ENCODE measurements around the gene CCDC122.
"Not testable (repeated sequence)": the region's sequence is repeated elsewhere in the genome, so short reads cannot be mapped to it uniquely, and the experiment has no call there.

Gene CCDC122

DNA sequence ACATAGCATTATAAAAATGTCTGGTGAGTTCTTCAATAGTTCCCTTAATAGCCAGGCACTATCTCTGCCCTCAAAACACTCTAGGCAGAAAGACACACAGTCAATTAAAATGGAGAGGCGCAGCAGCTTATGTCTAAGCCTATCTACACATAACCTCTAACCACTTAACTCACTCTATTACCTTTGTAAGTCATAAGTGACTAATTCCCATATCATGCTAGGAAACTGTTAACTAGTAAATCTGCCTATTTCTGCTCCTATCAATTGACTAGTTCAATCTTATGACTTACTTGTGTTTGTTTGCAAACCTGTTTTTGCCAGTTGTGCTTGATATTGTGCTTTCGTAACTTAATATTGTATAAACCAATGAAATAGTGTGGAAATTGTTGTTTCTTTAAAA lies 3.2 kb downstream of the CCDC122 start:
- DNase-seq (ENCODE audit: low spot score) = no peak

DNA sequence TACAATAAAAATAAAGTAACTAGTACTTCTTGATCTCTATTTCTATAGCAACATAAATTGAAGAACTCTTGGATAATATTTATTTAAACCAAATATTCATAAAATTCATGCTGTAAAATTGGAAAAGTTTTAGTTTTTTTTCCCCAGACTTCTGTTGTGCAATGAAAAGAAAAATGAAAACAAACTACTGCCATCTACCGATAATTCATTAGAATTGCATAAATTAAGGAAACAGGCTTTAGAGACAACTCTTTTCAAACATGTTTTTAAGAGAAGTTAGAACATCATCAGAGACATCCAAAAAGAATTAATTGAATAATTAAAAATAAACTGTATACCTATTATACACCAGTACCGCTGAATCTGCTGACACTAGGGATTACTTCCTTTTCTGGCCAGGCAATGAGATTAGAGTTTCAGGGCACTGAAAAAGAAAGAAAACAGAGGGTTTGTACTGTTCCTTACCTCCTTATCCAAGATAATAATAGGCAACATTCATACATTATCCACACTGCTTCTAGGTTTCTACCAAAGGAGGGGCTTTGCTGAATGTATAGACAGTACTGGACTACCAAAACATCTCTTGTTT lies 4.9 kb downstream of the CCDC122 start:
- DNase-seq (ENCODE audit: low spot score) = peak; percentile 69

DNA sequence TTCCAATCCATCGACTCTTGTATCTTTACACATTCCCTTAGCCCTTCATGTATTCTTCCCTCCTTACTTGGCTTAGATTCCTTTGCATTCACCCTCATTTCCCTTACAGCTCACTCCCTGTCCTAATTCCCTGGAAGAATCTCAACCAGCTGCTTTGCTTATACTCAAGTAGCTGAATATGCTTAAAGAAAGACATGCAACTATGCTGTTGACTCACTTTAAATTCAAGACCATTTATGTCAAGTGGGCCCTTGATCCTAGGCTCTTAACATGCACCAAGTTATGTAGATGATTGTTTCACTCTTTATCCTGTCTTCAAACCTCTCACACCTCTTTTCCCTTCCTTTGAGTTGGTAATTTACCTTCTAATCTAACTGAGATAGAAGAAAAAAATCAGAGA lies 7.4 kb downstream of the CCDC122 start:
- no peak for DNase-seq (ENCODE audit: low spot score)

DNA sequence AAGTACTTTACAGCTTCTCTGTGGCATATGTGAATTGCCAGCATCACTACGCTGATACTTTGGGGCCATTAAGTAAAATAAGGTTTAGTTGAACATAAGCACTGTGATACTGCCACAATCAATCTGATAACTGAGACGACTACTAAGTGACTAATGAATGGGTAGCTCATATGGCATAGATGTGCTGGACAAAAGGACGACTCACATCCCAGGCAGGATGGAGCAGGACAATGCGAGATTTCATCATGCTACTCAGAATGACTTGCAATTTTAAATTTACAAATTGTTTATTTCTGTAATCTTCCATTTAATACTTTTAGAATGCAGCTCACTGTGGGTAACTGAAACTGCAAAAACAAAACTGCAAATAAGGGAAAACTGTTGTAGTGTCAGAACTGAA lies 13.6 kb downstream of the CCDC122 start:
- peak; percentile 86 for DNase-seq (ENCODE audit: low spot score)

DNA sequence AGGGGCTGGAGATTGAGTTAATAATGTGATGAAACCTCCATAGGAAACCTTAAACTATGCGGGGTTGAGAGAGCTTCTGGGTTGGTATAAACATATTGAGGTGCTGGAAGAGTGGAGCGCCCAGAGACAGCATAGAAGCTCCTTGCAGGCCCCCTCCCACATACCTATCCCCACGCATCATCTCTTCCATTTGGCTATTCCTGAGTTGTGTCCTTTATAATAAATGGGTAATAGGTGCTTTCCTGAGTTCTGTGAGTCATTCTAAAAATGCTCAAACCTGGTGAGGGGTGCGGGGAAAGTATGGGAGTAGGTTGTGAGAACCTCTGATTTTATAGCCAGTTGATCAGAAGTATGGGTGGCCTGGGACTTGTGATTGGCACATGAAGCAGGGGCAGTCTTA lies 14.6 kb downstream of the CCDC122 start:
- no peak for DNase-seq (ENCODE audit: low spot score)

DNA sequence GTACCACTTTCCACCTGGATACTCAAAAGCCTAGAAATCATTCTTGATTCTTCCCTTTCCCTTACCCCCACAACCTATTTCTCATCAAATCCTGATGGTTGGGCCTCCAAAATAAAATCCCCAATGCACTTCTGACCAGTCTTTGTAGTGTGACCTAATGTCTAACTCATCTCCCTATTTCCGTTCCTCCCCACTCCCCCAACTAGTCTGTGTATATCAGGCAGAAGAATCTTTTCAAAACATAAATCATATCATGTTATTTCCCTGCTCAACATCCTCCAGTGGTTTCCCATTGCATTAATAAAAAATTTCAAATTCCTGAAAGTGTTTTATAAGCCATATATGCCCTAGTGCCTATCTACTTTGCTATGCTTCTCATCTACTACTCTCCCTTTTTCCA lies 17.7 kb downstream of the CCDC122 start:
- peak; percentile 9 for DNase-seq (ENCODE audit: low spot score)

DNA sequence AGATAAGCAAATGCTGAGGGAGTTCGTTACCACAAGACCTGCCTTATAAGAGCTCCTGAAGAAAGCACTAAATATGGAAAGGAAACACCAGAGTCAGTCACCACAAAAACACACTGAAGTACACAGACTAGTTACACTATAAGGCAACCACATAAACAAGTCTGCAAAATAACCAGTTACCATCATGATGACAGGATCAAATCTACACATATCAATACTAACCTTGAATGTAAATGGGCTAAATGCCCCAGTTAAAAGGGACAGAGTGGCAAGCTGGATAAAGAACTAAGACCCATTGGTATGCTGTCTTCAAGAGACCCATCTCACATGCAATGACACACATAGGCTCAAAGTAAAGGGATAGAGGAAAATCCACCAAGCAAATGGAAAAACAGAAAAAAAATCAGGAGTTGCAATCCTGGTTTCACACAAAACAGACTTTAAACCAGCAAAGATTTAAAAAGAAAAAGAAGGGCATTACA lies 26.6 kb downstream of the CCDC122 start:
- DNase-seq (ENCODE audit: low spot score) = no peak

DNA sequence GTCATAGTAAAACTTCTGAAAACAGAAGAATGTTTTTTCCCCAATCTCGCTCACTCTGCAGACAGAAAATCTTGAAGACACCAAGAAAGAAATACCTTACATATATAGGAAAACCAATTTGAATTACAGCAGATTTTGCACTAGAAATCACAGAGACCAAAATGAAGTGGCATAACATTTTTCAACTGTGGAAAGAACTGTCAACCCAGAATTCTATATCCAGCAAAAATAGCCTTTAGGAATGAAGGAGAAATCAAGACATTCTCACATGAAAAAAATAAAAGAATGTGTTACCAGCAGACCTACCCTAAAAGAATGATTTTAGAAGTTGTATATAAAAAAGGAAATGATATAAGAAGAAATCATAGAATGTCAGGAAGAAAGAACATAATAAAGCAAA lies 28.7 kb downstream of the CCDC122 start:
- DNase-seq (ENCODE audit: low spot score) = no peak

DNA sequence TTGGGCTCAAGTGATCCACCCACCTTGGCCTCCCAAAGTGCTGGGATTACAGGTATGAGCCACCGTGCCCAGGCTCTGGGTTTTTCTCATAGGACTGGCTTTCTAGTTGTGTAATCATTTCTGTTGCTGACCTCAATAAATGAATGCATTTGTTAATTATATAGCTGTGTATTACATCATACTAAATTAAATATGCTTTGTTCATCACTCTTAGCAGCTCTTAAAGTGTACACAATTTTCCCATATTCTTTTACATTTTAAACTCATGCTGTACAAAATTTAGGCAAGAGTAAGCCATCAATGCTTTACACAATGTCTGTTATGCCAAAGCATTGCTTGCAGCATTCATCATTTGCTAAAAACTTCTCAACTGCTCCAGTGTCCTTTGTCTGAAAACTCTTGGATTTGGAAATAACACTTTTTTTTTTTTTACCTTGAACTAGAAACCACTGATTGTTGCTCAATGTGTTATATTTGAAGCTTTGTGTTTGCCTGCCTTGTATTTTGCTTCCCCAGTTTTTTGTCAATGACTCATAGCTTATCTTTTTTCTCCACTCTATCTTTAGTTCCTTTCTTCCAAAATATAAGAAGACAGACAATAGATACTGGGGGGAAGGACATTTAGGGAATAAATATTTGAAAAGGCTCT lies 31.4 kb downstream of the CCDC122 start:
- no peak for DNase-seq (ENCODE audit: low spot score)

DNA sequence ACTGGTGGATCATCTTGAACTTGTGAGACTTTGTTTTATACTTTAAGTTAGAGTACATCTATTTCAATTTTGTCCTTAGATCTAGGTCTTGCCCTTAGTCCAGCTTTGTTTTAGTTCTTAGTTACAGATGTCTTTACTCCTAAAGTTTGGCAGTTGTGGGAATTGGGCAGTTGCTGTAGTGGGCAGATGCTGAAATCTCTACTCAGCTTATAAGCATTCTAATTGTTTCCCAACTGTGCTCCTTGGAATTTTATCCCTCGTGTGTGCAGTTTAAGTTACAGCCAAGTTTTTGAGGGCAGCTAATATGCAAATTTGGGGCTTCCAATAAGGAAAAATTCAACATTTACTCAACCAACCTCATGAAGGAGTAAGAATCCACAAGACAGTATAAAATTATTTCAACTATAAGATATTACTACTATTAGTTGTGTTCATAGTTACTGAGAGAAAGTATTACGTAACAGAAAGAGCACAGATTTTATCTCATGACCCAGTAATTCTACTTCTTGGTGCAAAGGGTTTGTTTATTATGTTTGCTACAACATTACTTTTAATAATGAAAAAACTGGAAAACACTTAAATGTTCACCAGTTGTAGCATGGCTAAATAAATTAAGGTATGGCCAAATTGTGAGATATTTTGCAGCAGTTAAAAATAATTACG lies 32.9 kb downstream of the CCDC122 start:
- DNase-seq (ENCODE audit: low spot score) = no peak

DNA sequence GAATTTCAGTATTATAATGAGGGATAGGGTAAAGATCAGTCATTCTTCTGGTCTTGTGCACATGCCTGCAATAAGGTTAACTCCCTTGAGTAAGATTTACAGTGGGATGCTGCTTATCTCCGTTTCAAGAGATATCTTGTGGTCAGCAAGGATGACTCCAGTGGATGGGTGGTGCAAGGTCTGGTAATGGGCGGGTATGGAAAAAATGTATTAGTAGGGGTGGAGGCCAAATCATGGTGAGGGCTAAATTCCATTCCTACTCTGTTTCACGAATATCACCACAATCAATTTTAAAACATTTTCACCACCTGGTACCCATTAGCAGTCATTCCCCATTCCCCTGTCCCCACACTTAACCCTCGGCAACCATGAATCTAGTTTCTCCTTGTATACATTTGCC lies 40.6 kb downstream of the CCDC122 start:
- no peak for DNase-seq (ENCODE audit: low spot score)

DNA sequence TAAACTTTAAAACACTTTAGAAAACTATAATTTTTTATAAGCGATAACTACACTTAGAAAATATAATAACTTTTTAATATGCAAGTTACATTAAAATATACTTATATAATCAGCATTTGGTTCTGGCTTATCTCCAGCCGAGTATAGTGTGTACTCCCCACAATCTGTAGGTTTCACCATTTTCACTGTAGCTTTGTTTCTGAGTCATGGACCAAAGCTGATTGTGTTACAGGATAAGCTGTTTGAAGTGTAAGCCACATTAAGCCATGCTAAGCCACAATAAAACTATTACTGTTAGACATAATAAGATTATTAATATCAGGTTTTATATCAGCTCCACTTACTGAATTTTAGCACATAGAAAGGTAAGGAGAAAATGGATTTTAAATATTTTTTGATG lies 43.8 kb downstream of the CCDC122 start:
- DNase-seq (ENCODE audit: low spot score) = no peak

DNA sequence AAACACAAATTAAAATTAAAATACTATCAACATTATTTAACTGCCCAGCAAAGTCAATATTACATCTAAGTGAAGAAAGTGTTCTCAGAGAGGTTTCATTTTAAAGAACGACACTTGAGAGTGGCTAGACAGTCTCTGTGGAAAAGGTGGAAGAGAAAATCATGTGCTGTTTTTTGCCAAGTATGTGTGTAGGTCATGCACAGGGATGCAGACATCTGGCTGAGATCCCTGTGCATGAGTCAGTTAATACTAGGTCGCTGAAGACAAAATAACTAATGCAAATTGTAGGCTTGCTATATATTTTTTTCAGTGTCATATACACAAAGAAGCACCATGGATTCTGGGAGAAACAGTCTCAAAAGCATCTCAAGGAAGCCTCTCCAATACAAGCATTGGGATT lies 48.5 kb downstream of the CCDC122 start:
- DNase-seq (ENCODE audit: low spot score) = no peak

DNA sequence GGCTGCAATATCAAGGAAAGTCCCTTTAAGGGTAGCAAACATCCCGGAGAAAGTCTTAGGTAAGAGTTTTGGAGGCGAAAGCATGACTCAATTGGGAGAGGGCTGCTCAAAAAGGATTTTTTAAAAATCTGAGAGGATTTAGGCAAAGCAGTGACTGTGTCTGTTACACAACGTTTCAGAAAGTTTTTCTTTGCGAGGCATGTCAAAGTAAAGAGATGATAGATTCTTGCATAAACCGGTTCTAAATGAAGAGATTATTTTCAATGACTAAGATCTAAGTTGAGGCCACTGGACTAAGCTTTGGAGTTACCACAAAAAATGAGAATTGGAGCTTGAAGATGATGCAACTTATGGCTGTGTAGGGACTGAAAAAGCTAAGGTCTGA lies 49.1 kb downstream of the CCDC122 start:
- DNase-seq (ENCODE audit: low spot score) = no peak

DNA sequence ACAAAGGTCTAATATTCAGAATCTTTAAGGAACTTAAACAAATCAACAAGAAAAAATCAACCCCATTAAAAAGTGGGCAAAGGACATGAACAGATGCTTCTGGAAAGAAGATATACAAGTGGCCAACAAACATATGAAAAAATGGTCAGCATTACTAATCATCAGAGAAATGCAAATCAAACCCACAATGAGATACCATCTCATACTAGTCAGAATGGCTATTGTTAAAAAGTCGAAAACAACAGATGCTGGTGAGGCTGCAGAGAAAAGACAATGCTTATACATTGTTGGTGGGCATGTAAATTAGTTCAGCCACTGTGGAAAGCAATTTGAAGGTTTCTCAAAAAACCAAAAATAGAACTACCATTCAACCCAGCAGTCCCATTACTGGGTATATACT lies 54.9 kb downstream of the CCDC122 start:
- DNase-seq (ENCODE audit: low spot score) = not testable (repeated sequence)

DNA sequence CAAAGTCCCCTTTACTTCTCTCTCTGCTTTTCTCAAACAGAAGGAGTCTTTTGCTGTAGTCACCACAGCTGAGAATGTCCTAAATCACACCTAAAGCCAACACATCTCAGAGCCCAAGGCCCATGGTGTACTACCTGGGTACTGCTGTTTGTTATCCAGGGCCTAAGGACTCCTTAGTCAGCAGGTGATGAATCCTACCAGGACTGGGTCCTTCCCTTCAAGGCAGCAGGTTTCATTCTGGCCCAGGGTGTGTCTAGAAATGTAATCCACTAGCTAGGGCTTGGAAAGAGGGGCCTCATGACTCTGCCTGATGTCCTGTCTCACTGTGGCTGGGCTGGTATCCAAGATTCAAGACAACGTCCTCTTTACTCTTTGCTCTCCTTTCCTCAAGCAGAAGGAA lies 56.6 kb downstream of the CCDC122 start:
- DNase-seq (ENCODE audit: low spot score) = no peak

DNA sequence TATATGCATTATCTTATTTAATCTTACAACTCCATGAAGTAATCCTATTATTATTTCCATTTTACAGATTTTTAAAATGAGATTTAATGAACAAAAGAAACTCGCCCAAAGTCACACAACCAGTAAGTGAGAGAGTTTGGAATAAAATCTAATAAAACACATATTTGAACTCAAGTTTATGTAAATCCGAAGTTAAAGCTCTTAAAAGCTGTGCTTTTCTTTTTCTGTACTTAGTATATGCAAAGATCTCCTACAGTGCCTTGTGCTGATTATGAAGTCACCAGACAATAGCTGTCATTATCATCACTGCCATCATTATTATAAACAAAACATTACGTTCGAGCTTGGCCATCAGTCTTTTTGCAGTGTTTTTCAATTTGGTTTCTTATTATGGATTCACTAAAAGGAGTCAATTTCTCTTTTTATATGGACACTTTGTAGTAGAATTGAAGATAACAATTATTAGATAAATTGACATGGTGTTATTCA lies 63.1 kb downstream of the CCDC122 start:
- no peak for DNase-seq (ENCODE audit: low spot score)

DNA sequence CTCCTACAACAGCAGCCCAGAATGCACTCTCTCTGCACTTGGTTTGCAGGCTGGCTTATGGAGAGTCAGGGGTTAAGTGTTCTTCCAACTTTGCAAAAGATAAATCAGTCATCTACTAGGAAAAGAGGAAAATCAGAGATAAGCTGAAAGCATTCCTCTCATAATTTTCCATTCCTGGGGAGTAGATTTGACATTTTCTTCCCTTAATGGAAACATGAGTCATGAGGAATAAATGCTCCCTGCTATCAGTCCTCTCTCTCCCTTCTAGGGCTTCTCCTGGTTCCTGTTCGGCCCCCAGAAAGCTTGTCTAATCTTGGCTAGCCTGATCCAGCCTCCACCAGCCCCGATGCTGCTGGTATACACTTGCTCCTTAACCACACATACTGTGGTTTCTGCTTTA lies 64.3 kb downstream of the CCDC122 start:
- DNase-seq (ENCODE audit: low spot score) = no peak

DNA sequence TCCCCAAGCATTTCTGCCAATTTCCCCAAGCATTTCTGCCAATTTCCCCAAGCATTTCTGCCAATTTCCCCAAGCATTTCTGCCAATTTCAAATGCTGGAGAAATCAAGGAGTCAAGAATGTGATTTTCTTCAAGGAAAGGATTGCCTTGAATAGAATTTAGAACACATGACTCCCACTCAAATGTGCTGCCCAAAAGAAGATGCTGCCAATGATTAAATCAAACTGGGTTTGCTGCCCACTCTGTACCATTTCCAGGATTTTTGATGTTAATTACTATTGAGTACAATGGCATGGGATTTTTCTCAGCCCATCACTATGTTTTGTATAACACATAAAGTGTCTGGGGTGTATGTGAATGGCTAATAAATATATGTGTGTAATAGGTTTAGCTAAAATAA lies 70.9 kb downstream of the CCDC122 start:
- DNase-seq (ENCODE audit: low spot score) = no peak

DNA sequence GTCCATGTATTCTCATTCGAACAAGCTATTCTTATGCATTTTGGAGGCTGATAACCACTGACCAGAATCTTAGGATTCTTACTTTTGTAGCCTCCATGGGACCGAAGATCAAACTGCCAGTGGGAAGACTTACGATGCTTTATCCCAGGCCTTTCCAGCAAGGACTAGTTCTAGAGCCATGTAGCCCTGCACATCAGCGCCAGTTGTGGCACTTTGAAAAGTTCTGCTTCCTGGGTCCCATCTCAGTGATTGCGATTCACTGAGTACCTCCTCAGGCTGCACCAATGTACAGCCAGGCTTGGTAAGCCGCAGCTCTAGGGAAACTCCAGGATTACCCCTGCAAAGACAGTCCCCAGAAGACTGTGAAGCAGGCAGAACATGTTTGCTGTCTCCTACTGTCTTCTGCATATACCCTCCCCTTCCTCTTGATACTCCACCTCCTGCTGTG lies 73.8 kb downstream of the CCDC122 start:
- DNase-seq (ENCODE audit: low spot score) = no peak

DNA sequence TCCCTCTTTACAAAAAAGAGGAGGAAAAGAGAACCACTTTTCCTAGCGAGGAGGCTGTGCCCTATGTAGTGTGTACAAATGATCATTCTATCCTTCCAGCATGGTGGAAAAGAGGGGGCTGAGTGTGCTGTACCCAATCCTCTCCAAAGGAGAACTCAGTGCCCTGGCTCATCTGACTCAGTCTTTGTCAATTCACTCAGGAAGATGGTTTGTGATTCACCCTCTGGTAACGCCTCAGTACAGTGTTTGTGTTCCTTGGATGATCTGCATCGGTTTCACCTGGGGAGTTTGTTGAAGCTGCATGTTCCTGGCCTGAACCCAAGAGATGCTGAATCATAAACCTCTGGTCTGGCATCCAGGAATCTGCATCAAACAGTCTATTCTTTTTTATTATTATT lies 74.5 kb downstream of the CCDC122 start:
- peak; percentile 55 for DNase-seq (ENCODE audit: low spot score)

DNA sequence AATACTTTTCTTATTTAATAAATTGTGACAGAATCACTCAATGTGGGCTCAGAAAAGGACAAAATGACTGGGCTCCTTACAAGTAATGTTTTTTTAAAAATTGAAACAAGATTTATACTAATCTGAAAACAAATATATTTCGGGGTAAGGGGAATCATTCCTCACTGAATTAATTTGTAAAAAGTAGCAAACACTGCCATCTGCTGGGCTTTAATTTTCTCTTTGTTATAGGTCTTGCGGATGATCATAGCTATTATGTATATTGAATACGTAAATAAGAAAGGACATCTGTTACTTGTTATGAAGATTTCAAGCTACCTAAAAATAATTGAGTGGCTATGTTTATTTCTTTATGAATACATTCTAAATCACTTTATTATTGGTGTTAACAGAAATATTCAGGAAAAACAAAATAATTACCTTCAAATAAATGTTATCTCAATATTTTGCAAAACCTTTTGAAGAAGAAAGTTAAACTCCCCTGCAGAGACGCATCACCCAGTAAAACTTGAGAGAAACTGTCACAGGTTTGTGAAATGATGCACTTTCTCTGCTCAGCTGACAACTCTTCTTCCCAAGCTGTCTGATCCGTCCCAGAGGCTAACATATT lies 75.0 kb downstream of the CCDC122 start:
- DNase-seq (ENCODE audit: low spot score) = peak; percentile 75

DNA sequence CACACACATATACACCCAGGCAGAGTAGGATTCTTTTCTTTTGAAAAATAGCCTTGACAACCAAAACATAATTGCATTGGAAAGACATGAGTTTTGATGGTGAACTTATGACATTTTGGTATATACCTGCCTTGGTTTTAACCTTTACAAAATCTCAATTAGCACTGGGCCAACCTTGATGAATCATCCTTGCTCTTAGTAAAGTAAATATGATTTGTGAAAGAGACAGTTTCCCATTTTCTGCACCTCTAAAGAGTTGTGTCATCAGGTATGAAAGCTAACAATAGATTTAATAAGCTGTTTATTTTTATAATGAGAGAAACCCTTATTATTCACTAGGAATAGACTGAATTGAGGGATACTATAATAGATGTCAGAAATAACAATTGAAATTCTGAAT lies 77.0 kb downstream of the CCDC122 start:
- no peak for DNase-seq (ENCODE audit: low spot score)

Measured in kidney capillary endothelial cell (primary cell).